GM12873 (cell line): Measurements from ENCODE around the gene SH3PXD2A.
A peak's percentile ranks its signal among the peaks of the same experiment; 100 is the strongest.

ENCODE experiments used
- CTCF ChIP-seq: IDR thresholded peaks from 2 replicates; pipeline ENCODE4 v1.5.1; 2012; ENCODE audit warnings: low read depth, mild to moderate bottlenecking, moderate library complexity, low read length, control low read depth; ENCODE audit not compliant: insufficient read depth; ENCODE audit errors: missing control alignments

The SH3PXD2A gene

GRCh38 chr10:103700436-103700715 is 155.0 kb downstream of the SH3PXD2A start:
- no peak for TF ChIP-seq CTCF

- peak; percentile 31 for TF ChIP-seq CTCF
Measured at GRCh38 chr10:103699611-103700435, 155.6 kb downstream of the SH3PXD2A start.

- no peak for TF ChIP-seq CTCF
Measured at GRCh38 chr10:103698266-103698665, 157.1 kb downstream of the SH3PXD2A start.

- no peak for TF ChIP-seq CTCF
Measured at GRCh38 chr10:103697787-103698186, 157.6 kb downstream of the SH3PXD2A start.

- peak; percentile 64 for TF ChIP-seq CTCF
Measured at GRCh38 chr10:103696411-103697145, 158.8 kb downstream of the SH3PXD2A start.

- TF ChIP-seq CTCF: no peak
Measured at GRCh38 chr10:103696094-103696410, 159.3 kb downstream of the SH3PXD2A start.

- TF ChIP-seq CTCF: no peak
Measured at GRCh38 chr10:103695584-103696005, 159.8 kb downstream of the SH3PXD2A start.
